LNCaP clone FGC (cell line): ENCODE results near the gene CDH16.
"Not testable (repeated sequence)": the region's sequence is repeated elsewhere in the genome, so short reads cannot be mapped to it uniquely, and the experiment has no call there.

Source experiments
- DNase-seq: peaks from one replicate; pipeline ENCODE4 v3.0.0-alpha.2; 2011; ENCODE audit warnings: low read depth
- H3K4me3 ChIP-seq: 2 replicates; pipeline ENCODE4 v1.5.1; 2011; ENCODE audit warnings: mild to moderate bottlenecking, low read depth, low read length, control low read depth
- TF ChIP-seq, protein P1 (sequence below): IDR thresholded peaks from 2 replicates; pipeline ENCODE4 v1.5.1; 2012; ENCODE audit warnings: mild to moderate bottlenecking; ENCODE audit not compliant: control insufficient read depth, insufficient read depth; ENCODE audit errors: extremely low read depth

CDH16 gene

GRCh38 chr16:66878067-66878466 is 40.6 kb downstream of the CDH16 start:
- TF ChIP-seq, protein P1, sequence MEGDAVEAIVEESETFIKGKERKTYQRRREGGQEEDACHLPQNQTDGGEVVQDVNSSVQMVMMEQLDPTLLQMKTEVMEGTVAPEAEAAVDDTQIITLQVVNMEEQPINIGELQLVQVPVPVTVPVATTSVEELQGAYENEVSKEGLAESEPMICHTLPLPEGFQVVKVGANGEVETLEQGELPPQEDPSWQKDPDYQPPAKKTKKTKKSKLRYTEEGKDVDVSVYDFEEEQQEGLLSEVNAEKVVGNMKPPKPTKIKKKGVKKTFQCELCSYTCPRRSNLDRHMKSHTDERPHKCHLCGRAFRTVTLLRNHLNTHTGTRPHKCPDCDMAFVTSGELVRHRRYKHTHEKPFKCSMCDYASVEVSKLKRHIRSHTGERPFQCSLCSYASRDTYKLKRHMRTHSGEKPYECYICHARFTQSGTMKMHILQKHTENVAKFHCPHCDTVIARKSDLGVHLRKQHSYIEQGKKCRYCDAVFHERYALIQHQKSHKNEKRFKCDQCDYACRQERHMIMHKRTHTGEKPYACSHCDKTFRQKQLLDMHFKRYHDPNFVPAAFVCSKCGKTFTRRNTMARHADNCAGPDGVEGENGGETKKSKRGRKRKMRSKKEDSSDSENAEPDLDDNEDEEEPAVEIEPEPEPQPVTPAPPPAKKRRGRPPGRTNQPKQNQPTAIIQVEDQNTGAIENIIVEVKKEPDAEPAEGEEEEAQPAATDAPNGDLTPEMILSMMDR = no peak
- DNase-seq = no peak
- no peak overlapping the region for H3K4me3 ChIP-seq

GRCh38 chr16:66874079-66874775 is 44.5 kb downstream of the CDH16 start:
- no peak overlapping the region for H3K4me3 ChIP-seq
- TF ChIP-seq, protein P1 = no peak
- DNase-seq = no peak

DNA sequence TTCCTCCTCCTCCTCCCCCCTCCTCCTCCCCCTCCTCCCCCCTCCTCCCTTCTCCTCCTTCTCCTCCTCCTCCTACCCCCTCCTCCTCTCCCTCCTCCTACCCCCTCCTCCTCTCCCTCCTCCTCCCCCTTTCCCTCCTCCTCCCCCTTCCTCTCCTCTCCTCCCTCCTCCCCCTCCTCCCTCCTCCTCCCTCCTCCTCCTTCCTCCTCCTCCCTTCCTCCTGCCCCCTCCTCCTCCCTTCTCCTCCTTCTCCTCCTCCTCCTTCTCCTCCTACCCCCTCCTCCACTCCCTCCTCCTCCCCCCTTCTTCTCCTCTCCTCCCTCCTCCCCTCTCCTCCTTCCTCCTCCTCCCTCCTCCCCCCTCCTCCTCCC is 45.0 kb downstream of the CDH16 start:
- no peak for DNase-seq

GRCh38 chr16:66872943-66873684 is 45.6 kb downstream of the CDH16 start:
- peak overlapping the region; percentile 40 for H3K4me3 ChIP-seq
- peak; percentile 47 for DNase-seq
- TF ChIP-seq, protein P1 = peak; percentile 98

More for the DNA sequence above, 45.0 kb downstream of the CDH16 start:
- H3K4me3 ChIP-seq = no peak overlapping the region
- TF ChIP-seq, protein P1 = no peak

GRCh38 chr16:66872559-66872942 is 46.1 kb downstream of the CDH16 start:
- H3K4me3 ChIP-seq = peak overlapping the region; percentile 40
- TF ChIP-seq, protein P1 = no peak
- no peak for DNase-seq

- H3K4me3 ChIP-seq = no peak overlapping the region
- DNase-seq = no peak
- TF ChIP-seq, protein P1 = no peak
These were observed 46.8 kb downstream of the CDH16 start for GRCh38 chr16:66871840-66872239.

- not testable (repeated sequence) for H3K4me3 ChIP-seq, DNase-seq
These were observed 47.3 kb downstream of the CDH16 start for GRCh38 chr16:66871363-66871762.
